GM23248 (cell line): Measurements from ENCODE around the gene STRIP2. TPM values are rescaled to one million over a fixed set of nuclear protein-coding genes. Genes with fewer than 3 reads are reported as not detected.

Experiments
- DNase-seq: peaks from one replicate; pipeline ENCODE4 v3.0.0-alpha.2; 2015
- H2AFZ ChIP-seq: fragments of 200-600 bp; sonication (generic); 2 replicates; pipeline ENCODE4 v1.6.1; 2016; ENCODE audit warnings: antibody characterized with exemption
- H3F3A ChIP-seq: fragments of 200-600 bp; sonication (generic); 2 replicates; pipeline ENCODE4 v1.6.1; 2016; ENCODE audit warnings: mild to moderate bottlenecking, antibody characterized with exemption, mixed run types; ENCODE audit not compliant: insufficient read depth
- H3K27ac ChIP-seq: fragments of 200-600 bp; sonication (generic); 2 replicates; pipeline ENCODE4 v1.5.1; 2016; ENCODE audit warnings: mild to moderate bottlenecking
- H3K27me3 ChIP-seq: fragments of 200-600 bp; sonication (generic); replicated peaks from 2 replicates; pipeline ENCODE4 v1.6.1; 2016; ENCODE audit warnings: mild to moderate bottlenecking; ENCODE audit not compliant: insufficient read depth
- H3K36me3 ChIP-seq: fragments of 200-600 bp; sonication (generic); 2 replicates; pipeline ENCODE4 v1.6.1; 2016; ENCODE audit warnings: low read depth, mild to moderate bottlenecking
- H3K4me1 ChIP-seq: fragments of 200-600 bp; sonication (generic); 2 replicates; pipeline ENCODE4 v1.6.1; 2016; ENCODE audit warnings: mild to moderate bottlenecking; ENCODE audit not compliant: insufficient read depth
- H3K4me2 ChIP-seq: fragments of 200-600 bp; sonication (generic); one replicate; pipeline ENCODE4 v1.6.1; 2016; ENCODE audit warnings: mild to moderate bottlenecking; ENCODE audit not compliant: unreplicated experiment
- H3K4me3 ChIP-seq: fragments of 200-600 bp; sonication (generic); 2 replicates; pipeline ENCODE4 v1.5.1; 2016; ENCODE audit warnings: mild to moderate bottlenecking
- H3K79me2 ChIP-seq: fragments of 200-600 bp; sonication (generic); 2 replicates; pipeline ENCODE4 v1.6.1; 2016; ENCODE audit warnings: mild to moderate bottlenecking; ENCODE audit not compliant: insufficient read depth
- H3K9ac ChIP-seq: fragments of 200-600 bp; sonication (generic); 2 replicates; pipeline ENCODE4 v1.6.1; 2016; ENCODE audit warnings: mild to moderate bottlenecking
- H3K9me2 ChIP-seq: fragments of 200-600 bp; sonication (generic); 2 replicates; pipeline ENCODE4 v1.6.1; 2016; ENCODE audit warnings: mixed run types, mild to moderate bottlenecking, moderate library complexity; ENCODE audit not compliant: insufficient read depth
- H3K9me3 ChIP-seq: fragments of 200-600 bp; sonication (generic); one replicate; pipeline ENCODE4 v1.6.1; 2017; ENCODE audit warnings: low read depth
- H4K20me1 ChIP-seq: fragments of 200-600 bp; sonication (generic); 2 replicates; pipeline ENCODE4 v1.6.0; 2016; ENCODE audit not compliant: insufficient read depth
- EZH2 ChIP-seq: fragments of 200-600 bp; sonication (generic); IDR thresholded peaks from 2 replicates; pipeline ENCODE4 v1.6.1; 2018; ENCODE audit warnings: antibody characterized with exemption, mild to moderate bottlenecking; ENCODE audit not compliant: insufficient read depth, poor library complexity, severe bottlenecking
- EZH2phosphoT487 ChIP-seq: fragments of 200-600 bp; sonication (generic); IDR thresholded peaks from 2 replicates; pipeline ENCODE4 v1.6.1; 2018; ENCODE audit warnings: antibody characterized with exemption, moderate library complexity, mild to moderate bottlenecking, low read depth; ENCODE audit not compliant: insufficient read depth
- WGBS, 2 experiments: methylation state at CpG; one replicate each; pipeline ENCODE4 v1.1.6; 2015 to 2017; ENCODE audit warnings: low lambda C conversion rate in 2 of 2, low coverage in 1 of 2; ENCODE audit errors: missing lambda C conversion rate in 2 of 2; 5-methylcytosine and 5-hydroxymethylcytosine counted together
- in situ Hi-C: fragments of 300-500 bp; cut with MboI; formaldehyde crosslinking; loops from 2 replicates; pipeline ENCODE4 v1.15.0; 2020
- polyA plus RNA-seq: library from polyadenylated mRNA; unstranded; fragments of >200 nt; fragmentation: Nextera tagmentation; extraction: Ambion mirVana; gene quantifications from 2 replicates; pipeline ENCODE4 v1.2.1, GENCODE V29; 2016
- total RNA-seq: library from RNA; depleted of rRNA; stranded (reverse); fragments of >200 nt; shearing (Covaris generic); gene quantifications from 2 replicates; pipeline ENCODE4 v1.2.3, GENCODE V29; 2014

STRIP2 gene
- total and polyA plus RNA-seq, 2 experiments from 2014 or later = 1.5 to 2.2 TPM

DNA sequence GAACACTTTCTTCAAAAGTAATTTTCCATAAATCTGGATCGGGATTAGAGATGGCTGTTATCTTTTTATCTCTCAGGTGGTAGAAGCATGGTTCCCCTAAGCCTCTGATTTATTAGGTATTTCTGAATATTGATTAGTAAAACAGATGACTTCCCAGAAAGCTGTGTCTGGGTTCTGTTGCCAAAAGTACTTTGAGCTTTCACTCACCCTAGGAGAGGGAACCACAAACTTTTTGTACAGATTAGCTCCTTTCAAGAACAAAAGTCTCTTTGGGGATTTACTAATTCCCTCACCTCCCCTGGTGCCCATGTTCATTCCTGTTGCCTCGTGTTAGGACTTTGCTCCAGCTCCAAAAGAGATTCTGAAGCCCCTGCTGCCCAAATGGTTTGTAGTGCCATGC, 46.7 kb upstream of the STRIP2 start:
- no peaks in the 10 kb centered on the region for H3K4me1 ChIP-seq
- WGBS, 2 experiments = 72 to 74% methylated on average over 2 of the region's 2 CpGs
- H3K36me3 ChIP-seq = no peaks in the 10 kb centered on the region
- no peaks in the 10 kb centered on the region for H3K9me2 ChIP-seq
- TF ChIP-seq EZH2phosphoT487 (no peak), EZH2 (no peak)
- no peak overlapping the region for H3K4me2 ChIP-seq
- no peak overlapping the region for H3K4me3 ChIP-seq
- H3F3A ChIP-seq = no peaks in the 10 kb centered on the region
- no peak overlapping the region for H2AFZ ChIP-seq
- no peaks in the 10 kb centered on the region for H3K79me2 ChIP-seq
- no peak for DNase-seq
- H4K20me1 ChIP-seq = no peaks in the 10 kb centered on the region
- in situ Hi-C loops = no loop called here
- no peak overlapping the region for H3K27ac ChIP-seq
- H3K9ac ChIP-seq = no peak overlapping the region
- no peaks in the 10 kb centered on the region for H3K9me3 ChIP-seq
- no peaks in the 10 kb centered on the region for H3K27me3 ChIP-seq

DNA sequence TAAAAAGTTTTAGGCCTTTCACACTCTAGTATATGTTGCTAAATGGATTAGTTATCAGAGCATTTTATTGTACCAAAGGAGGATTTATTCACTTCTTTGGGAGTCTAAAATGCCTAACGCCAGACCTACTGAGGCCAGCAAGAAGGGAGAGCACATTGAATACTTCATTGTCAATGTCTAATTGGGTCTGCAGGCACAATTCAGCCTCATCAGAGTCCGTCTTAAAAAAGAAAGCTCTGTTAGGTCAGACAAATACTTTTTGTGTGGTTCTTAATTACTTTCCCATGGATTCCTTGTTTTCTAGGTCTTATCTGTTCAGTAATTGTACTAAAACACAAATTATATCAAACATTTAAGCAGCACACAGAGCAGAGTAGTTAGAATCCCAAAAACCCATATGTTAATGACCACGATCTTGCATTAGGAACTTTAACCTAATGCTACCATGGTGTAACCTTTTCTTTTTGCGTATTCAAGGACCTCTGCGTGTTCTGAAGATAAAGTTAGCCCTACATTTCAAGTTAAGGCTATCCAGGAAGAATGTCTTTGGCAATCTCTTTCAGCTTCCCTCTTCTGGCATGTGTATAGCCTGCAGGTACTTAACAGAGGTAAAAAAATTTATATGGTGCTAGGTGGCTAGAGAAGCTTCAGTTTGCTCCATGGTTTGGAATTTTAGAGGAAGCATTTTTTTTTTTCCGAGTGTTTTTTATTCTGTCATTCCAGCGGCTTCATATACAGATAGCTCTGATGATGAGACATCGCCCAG, 45.7 kb upstream of the STRIP2 start:
- H3K27me3 ChIP-seq = no peaks in the 10 kb centered on the region
- no peak overlapping the region for H3K4me3 ChIP-seq
- in situ Hi-C loops = no loop called here
- H3K9me3 ChIP-seq = no peaks in the 10 kb centered on the region
- TF ChIP-seq EZH2phosphoT487 = no peak
- no peak for TF ChIP-seq EZH2
- no peak for DNase-seq
- H3K4me1 ChIP-seq = no peaks in the 10 kb centered on the region
- 93 to 96% methylated on average over 8 of the region's 8 CpGs for whole genome bisulfite sequencing, 2 experiments
- H3K27ac ChIP-seq = no peak overlapping the region
- no peaks in the 10 kb centered on the region for H3K36me3 ChIP-seq
- no peak overlapping the region for H3K9ac ChIP-seq
- H4K20me1 ChIP-seq = no peaks in the 10 kb centered on the region
- H3K4me2 ChIP-seq = no peak overlapping the region
- H2AFZ ChIP-seq = no peak overlapping the region
- no peaks in the 10 kb centered on the region for H3K9me2 ChIP-seq
- no peaks in the 10 kb centered on the region for H3K79me2 ChIP-seq
- no peaks in the 10 kb centered on the region for H3F3A ChIP-seq

DNA sequence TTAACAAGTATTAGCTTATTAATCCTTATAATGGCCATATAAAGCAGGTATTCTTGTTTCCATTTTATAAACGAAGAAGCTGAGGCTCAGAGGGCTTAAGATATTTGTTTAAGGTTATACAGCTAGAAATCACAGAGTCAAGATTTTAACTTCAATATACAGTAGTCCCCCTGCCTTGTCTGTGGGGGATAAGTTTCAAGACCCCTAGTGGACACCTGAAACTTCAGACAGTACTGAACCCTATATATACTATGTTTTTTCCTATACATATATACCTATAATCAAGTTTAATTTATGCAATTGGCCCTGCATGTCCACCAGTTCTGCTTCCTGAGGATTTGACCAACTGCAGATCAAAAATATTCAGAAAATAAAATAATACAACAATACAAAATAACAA, 44.4 kb upstream of the STRIP2 start:
- H2AFZ ChIP-seq = no peak overlapping the region
- 82 to 89% methylated on average over 1 of the region's 1 CpG for WGBS, 2 experiments
- H3K9me2 ChIP-seq = no peaks in the 10 kb centered on the region
- H3K9ac ChIP-seq = no peak overlapping the region
- no peak overlapping the region for H3K27ac ChIP-seq
- no peak for DNase-seq
- H4K20me1 ChIP-seq = no peaks in the 10 kb centered on the region
- no peaks in the 10 kb centered on the region for H3K9me3 ChIP-seq
- H3K4me2 ChIP-seq = no peak overlapping the region
- H3K4me3 ChIP-seq = no peak overlapping the region
- no peaks in the 10 kb centered on the region for H3K36me3 ChIP-seq
- in situ Hi-C loops = no loop called here
- no peaks in the 10 kb centered on the region for H3F3A ChIP-seq
- H3K4me1 ChIP-seq = no peaks in the 10 kb centered on the region
- H3K27me3 ChIP-seq = no peaks in the 10 kb centered on the region
- H3K79me2 ChIP-seq = no peaks in the 10 kb centered on the region
- TF ChIP-seq EZH2phosphoT487 (no peak), EZH2 (no peak)

DNA sequence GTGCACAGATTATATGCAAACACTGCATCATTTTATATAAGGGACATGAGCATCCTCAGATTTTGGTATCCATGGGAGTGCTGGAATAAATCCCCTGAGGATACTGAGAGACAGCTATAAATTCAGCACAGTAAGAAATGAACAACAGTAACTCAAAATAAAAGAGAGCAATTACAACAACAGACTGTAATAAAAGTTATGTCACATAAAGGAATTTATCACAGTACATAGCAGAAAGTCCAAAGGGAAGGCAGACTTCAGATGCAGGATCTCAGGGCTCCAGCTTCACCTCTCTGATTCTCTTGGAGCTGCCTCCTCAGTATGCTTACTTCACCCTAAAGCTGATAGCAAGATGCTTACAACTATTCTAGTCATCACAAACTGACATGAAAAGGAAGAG, 43.9 kb upstream of the STRIP2 start:
- H3K4me3 ChIP-seq = no peak overlapping the region
- in situ Hi-C loops = no loop called here
- TF ChIP-seq EZH2phosphoT487 (no peak), EZH2 (no peak)
- H3K9me3 ChIP-seq = no peaks in the 10 kb centered on the region
- no peaks in the 10 kb centered on the region for H4K20me1 ChIP-seq
- no peak overlapping the region for H3K9ac ChIP-seq
- no peaks in the 10 kb centered on the region for H3K27me3 ChIP-seq
- H3F3A ChIP-seq = no peaks in the 10 kb centered on the region
- no peak overlapping the region for H2AFZ ChIP-seq
- H3K9me2 ChIP-seq = no peaks in the 10 kb centered on the region
- H3K4me2 ChIP-seq = no peak overlapping the region
- no peak overlapping the region for H3K27ac ChIP-seq
- no peaks in the 10 kb centered on the region for H3K36me3 ChIP-seq
- H3K4me1 ChIP-seq = no peaks in the 10 kb centered on the region
- DNase-seq = no peak
- no peaks in the 10 kb centered on the region for H3K79me2 ChIP-seq

DNA sequence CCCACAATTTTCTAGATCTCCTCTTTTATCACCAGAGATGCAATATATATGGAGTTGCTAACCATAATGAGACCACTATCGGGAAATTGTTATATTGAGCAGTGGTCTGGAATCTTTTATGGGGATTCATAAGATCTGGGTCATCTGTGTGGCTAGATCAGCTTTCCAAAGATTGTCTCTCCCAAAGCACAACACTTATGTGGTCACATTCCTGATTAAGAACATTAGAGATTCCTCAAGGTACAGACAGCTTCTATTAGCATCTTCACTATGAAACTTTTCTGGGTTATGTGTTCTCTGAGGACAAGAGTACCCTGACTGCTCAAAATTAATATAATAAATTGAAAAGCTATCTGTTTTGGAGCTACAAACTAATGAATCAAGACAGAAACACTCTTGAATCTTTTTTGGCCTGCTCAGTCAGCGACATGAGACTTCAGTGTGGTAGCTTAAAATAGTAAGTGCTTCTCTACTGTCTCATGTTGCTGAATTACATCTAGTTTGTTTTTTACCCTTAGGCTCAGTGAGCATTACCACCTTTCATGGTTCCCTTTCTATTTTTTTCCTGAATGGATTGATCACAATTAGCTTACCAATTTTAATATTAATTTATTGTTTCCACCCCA, 42.6 kb upstream of the STRIP2 start:
- Histone ChIP-seq H3K27ac (no peak overlapping the region), H3K9me3 (no peaks in the 10 kb centered on the region), H3K4me3 (no peak overlapping the region), H3K36me3 (no peaks in the 10 kb centered on the region), H3K9me2 (no peaks in the 10 kb centered on the region), H3F3A (no peaks in the 10 kb centered on the region), H3K9ac (no peak overlapping the region), H3K27me3 (no peaks in the 10 kb centered on the region), H3K79me2 (no peaks in the 10 kb centered on the region), H3K4me2 (no peak overlapping the region), H4K20me1 (no peaks in the 10 kb centered on the region), H3K4me1 (no peaks in the 10 kb centered on the region), H2AFZ (no peak overlapping the region)
- WGBS, 2 experiments = 80 to 81% methylated on average over 2 of the region's 2 CpGs
- TF ChIP-seq EZH2phosphoT487 = no peak
- TF ChIP-seq EZH2 = no peak
- DNase-seq = no peak
- in situ Hi-C loops = no loop called here
